Measurements from ENCODE around the gene PDE3B. TPM values are rescaled to one million over a fixed set of nuclear protein-coding genes. Genes with fewer than 3 reads are reported as not detected.

The PDE3B gene
- total and polyA plus RNA-seq, 9 of the 15 experiments (the other 6 are each of a cell fraction or from before 2014, with no cell fraction given) = 2.3 to 22.5 (median 12.2) TPM

GRCh38 chr11:14669958-14670357 lies 26.4 kb downstream of the PDE3B start (continued):
- no peak for TF ChIP-seq TSHZ1 (CRISPR knock-in tag; IDR thresholded peaks at IDR 0.05)
- no peak for TF ChIP-seq FOXO4 (CRISPR knock-in tag; IDR thresholded peaks at IDR 0.05)
- TF ChIP-seq EWSR1 (IDR thresholded peaks at IDR 0.05; ENCODE audit: borderline replicate concordance, low read depth, partially characterized antibody) = no peak
- no peak for TF ChIP-seq MAZ (CRISPR knock-in tag; conservative IDR thresholded peaks at IDR 0.05 in 1 of 2, IDR thresholded peaks at IDR 0.05 in 1 of 2)

GRCh38 chr11:14672635-14673034 lies 29.0 kb downstream of the PDE3B start:
- FAIRE-seq (no peak), ATAC-seq (no peak), DNase-seq (ENCODE audit: extremely low read depth in 1 of 4, low spot score in 3 of 4) (no peak)
- no TSS peak for BruUV-seq (replicated peaks)
- H3K27me3 ChIP-seq (ENCODE audit: control insufficient read depth in 2 of 2, insufficient read depth in 2 of 2, low read length in 2 of 2) = no peaks in the 10 kb centered on the region
- H3K79me2 ChIP-seq (ENCODE audit: control insufficient read depth, insufficient read depth, low read length) = peaks cover 36% of the 10 kb centered on the region
- no peak overlapping the region for H3K4me2 ChIP-seq (ENCODE audit: insufficient read depth, low read length)
- H4K20me1 ChIP-seq (replicated peaks; ENCODE audit: control insufficient read depth, insufficient read depth, low read length) = no peaks in the 10 kb centered on the region
- H3K36me3 ChIP-seq (ENCODE audit: control insufficient read depth, insufficient read depth, low read length) = peaks cover 15% of the 10 kb centered on the region; the same call in 1 of the 3 replicates
- no peaks in the 10 kb centered on the region for H3K9me1 ChIP-seq (ENCODE audit: control insufficient read depth, insufficient read depth, low read length)
- 24% methylated on average over 2 of the region's 2 CpGs for WGBS (ENCODE audit: insufficient coverage, low coverage, missing lambda C conversion rate)
- no peak overlapping the region for H3K9ac ChIP-seq (ENCODE audit: insufficient read depth in 1 of 2, low read depth in 2 of 2, low read length in 2 of 2)
- H3K4me3 ChIP-seq = no peak overlapping the region
- H3K27ac ChIP-seq (ENCODE audit: extremely low read depth, low read depth, low read length) = peak overlapping the region; percentile 28; the same call in 1 of the 3 replicates
- no peaks in the 10 kb centered on the region for H3K9me3 ChIP-seq (replicated peaks; ENCODE audit: control insufficient read depth, insufficient read depth, low read depth, low read length)
- in situ Hi-C loops (cut with MboI) (no loop called here), intact Hi-C loops (cut with micrococcal nuclease) (no loop called here)
- H3K4me1 ChIP-seq (replicated peaks in 1 of 2; ENCODE audit: control insufficient read depth in 2 of 2, insufficient read depth in 2 of 2, low read length in 2 of 2) = peaks cover 0 to 29% of the 10 kb centered on the region in 2 experiments; a peak in 3 of 5 replicates
- ChIA-PET POLR2A (interaction anchor here (1.0 kb wide), 1 partner anchor 16 kb away, joined by 3 read pairs; no protein-coding TSS in a partner anchor), CTCF (ENCODE audit: low intra/inter-chr PET ratio) (no interaction called here)
- no peak overlapping the region for H2AFZ ChIP-seq (ENCODE audit: low read depth, low read length)
- no peak for TF ChIP-seq NKRF (IDR thresholded peaks at IDR 0.05; ENCODE audit: borderline replicate concordance)
- no peak for TF ChIP-seq SRF (CRISPR knock-in tag; IDR thresholded peaks at IDR 0.05)
- TF ChIP-seq ZNF444 (CRISPR knock-in tag; IDR thresholded peaks at IDR 0.05) = no peak
- no peak for TF ChIP-seq COPS2 (conservative IDR thresholded peaks at IDR 0.05)
- no peak for TF ChIP-seq FOXA3 (CRISPR knock-in tag; conservative IDR thresholded peaks at IDR 0.05 in 1 of 2, IDR thresholded peaks at IDR 0.05 in 1 of 2)
- TF ChIP-seq THAP12 (CRISPR knock-in tag; IDR thresholded peaks at IDR 0.05) = no peak

Measured in K562 (cell line).